ENCODE data around the gene NMB. TPM values are rescaled to one million over a fixed set of nuclear protein-coding genes. Genes with fewer than 3 reads are reported as not detected.

NMB gene
- total and polyA plus RNA-seq, 7 donors = 1.0 to 6.3 (median 2.1) TPM

- intact Hi-C loops (cut with DNase I) = loop anchor here (5.0 kb wide), 2 partner anchors 34 to 39 kb away; no protein-coding TSS in a partner anchor
- Histone ChIP-seq H3K27ac (no peak overlapping the region), H3K4me3 (no peak overlapping the region), H3K4me1 (no peaks in the 10 kb centered on the region), H3K36me3 (ENCODE audit: insufficient read depth in 1 of 2, low read depth in 1 of 2) (peaks cover 0 to 71% of the 10 kb centered on the region in 2 donors), H3K27me3 (ENCODE audit: insufficient read depth in 3 of 3, low read length in 2 of 3) (no peaks in the 10 kb centered on the region), H3K9me3 (no peaks in the 10 kb centered on the region)
- DNase-seq = no peak
- ATAC-seq = no peak
- 95 to 100% (median 96%) methylated on average over 3 of the region's 3 CpGs for WGBS, 3 donors
- no peak for TF ChIP-seq CTCF (IDR thresholded peaks at IDR 0.05)
Measured at GRCh38 chr15:84668221-84668982, 10.4 kb upstream of the NMB start.

- DNase-seq (no peak), ATAC-seq (no peak)
- H3K27ac ChIP-seq = no peak overlapping the region
- H3K27me3 ChIP-seq (ENCODE audit: insufficient read depth in 3 of 3, low read length in 2 of 3) = no peaks in the 10 kb centered on the region
- TF ChIP-seq CTCF (IDR thresholded peaks at IDR 0.05) = no peak
- no peaks in the 10 kb centered on the region for H3K4me1 ChIP-seq
- no peak overlapping the region for H3K4me3 ChIP-seq
- no peaks in the 10 kb centered on the region for H3K9me3 ChIP-seq
- WGBS, 3 donors = 79 to 89% (median 83%) methylated on average over 2 of the region's 2 CpGs
- intact Hi-C loops (cut with DNase I) = loop anchor here (5.0 kb wide), 2 partner anchors 36 to 41 kb away; no protein-coding TSS in a partner anchor
- H3K36me3 ChIP-seq (ENCODE audit: insufficient read depth in 1 of 2, low read depth in 1 of 2) = peaks cover 0 to 63% of the 10 kb centered on the region in 2 donors
Measured at GRCh38 chr15:84666373-84666772, 8.4 kb upstream of the NMB start.

GRCh38 chr15:84661001-84661400 is 3.0 kb upstream of the NMB start:
- DNase-seq (no peak), ATAC-seq (no peak)
- Histone ChIP-seq H3K4me1 (peaks cover 7% of the 10 kb centered on the region), H3K9me3 (no peaks in the 10 kb centered on the region), H3K4me3 (no peak overlapping the region), H3K27ac (no peak overlapping the region), H3K36me3 (ENCODE audit: insufficient read depth in 1 of 2, low read depth in 1 of 2) (peaks cover 3 to 23% of the 10 kb centered on the region in 2 donors), H3K27me3 (ENCODE audit: insufficient read depth in 3 of 3, low read length in 2 of 3) (no peaks in the 10 kb centered on the region)
- 94 to 98% (median 96%) methylated on average over 10 of the region's 10 CpGs for WGBS, 3 donors
- TF ChIP-seq CTCF (IDR thresholded peaks at IDR 0.05) = no peak
- intact Hi-C loops (cut with DNase I) = no loop called here

GRCh38 chr15:84659904-84660781 is 2.1 kb upstream of the NMB start:
- no peak for DNase-seq
- H3K27me3 ChIP-seq (ENCODE audit: insufficient read depth in 3 of 3, low read length in 2 of 3) = no peaks in the 10 kb centered on the region
- H3K9me3 ChIP-seq = no peaks in the 10 kb centered on the region
- WGBS, 3 donors = 73 to 79% (median 73%) methylated on average over 4 of the region's 4 CpGs
- no peak for ATAC-seq
- no peak for TF ChIP-seq CTCF (IDR thresholded peaks at IDR 0.05)
- peaks cover 3 to 15% of the 10 kb centered on the region in 2 donors for H3K36me3 ChIP-seq (ENCODE audit: insufficient read depth in 1 of 2, low read depth in 1 of 2)
- H3K4me1 ChIP-seq = peaks cover 10% of the 10 kb centered on the region
- intact Hi-C loops (cut with DNase I) = loop anchor here in 1 of 2 donors (5.0 to 10.0 kb wide), 2 partner anchors 217 to 265 kb away; no protein-coding TSS in a partner anchor
- no peak overlapping the region for H3K27ac ChIP-seq
- no peak overlapping the region for H3K4me3 ChIP-seq
